IMR-90 (cell line): Measurements from ENCODE around the gene CD28. TPM values are rescaled to one million over a fixed set of nuclear protein-coding genes. Genes with fewer than 3 reads are reported as not detected.

ENCODE experiments used
- ATAC-seq: fragments of 200-7000 bp; cut with Tn5 transposase; 2 replicates; pipeline ENCODE4 v1.9.1; 2020; ENCODE audit warnings: low read depth, mild to moderate bottlenecking, moderate library complexity
- BruUV-seq: library from RNA; stranded (reverse); fragments of 400-500 nt; replicated peaks from 2 replicates; lab custom pipeline; 2021; lab: Mats Ljungman, UMichigan
- CTCF ChIA-PET: fragments of 300-600 bp; formaldehyde crosslinking; extraction: SDS; loops from one replicate; lab custom pipeline; 2021; ENCODE audit warnings: antibody characterized with exemption; lab: Yijun Ruan, JAX
- POLR2A ChIA-PET: fragments of 300-600 bp; sonication (Branson Sonifier 250); formaldehyde crosslinking; loops from one replicate; lab custom pipeline; 2022; ENCODE audit warnings: antibody characterized with exemption; ENCODE audit not compliant: unreplicated experiment; lab: Charles Lee
- DNase-seq: peaks from one replicate; pipeline ENCODE4 v3.0.0; 2013
- H2AFZ ChIP-seq: replicated peaks from 2 replicates; pipeline ENCODE3; 2013; ENCODE audit warnings: low read length, mild to moderate bottlenecking; ENCODE audit not compliant: poor library complexity
- H2AK5ac ChIP-seq: 2 replicates; pipeline ENCODE4 v1.6.1; 2013; ENCODE audit warnings: low read depth, low read length, inconsistent platforms
- H2AK9ac ChIP-seq: replicated peaks from 2 replicates; pipeline ENCODE3; 2013; ENCODE audit warnings: mild to moderate bottlenecking, low read depth, low read length, moderate library complexity; ENCODE audit not compliant: poor library complexity
- H2BK120ac ChIP-seq: 2 replicates; pipeline ENCODE4 v1.6.1; 2013; ENCODE audit warnings: low read depth, low read length, inconsistent platforms
- H2BK15ac ChIP-seq: 3 replicates; pipeline ENCODE4 v1.6.1; 2013; ENCODE audit warnings: low read depth, low read length, inconsistent platforms
- H2BK20ac ChIP-seq: 2 replicates; pipeline ENCODE4 v1.6.1; 2013; ENCODE audit warnings: low read depth, mild to moderate bottlenecking, inconsistent platforms, low read length, moderate library complexity
- H2BK5ac ChIP-seq: 2 replicates; pipeline ENCODE4 v1.6.1; 2013; ENCODE audit warnings: mild to moderate bottlenecking, low read depth, low read length, inconsistent platforms; ENCODE audit not compliant: poor library complexity, severe bottlenecking
- H3K14ac ChIP-seq: replicated peaks from 2 replicates; pipeline ENCODE4 v1.6.1; 2013; ENCODE audit warnings: low read depth, low read length, inconsistent platforms
- H3K18ac ChIP-seq: 2 replicates; pipeline ENCODE4 v1.6.1; 2013; ENCODE audit warnings: low read depth, low read length, control low read depth
- H3K23ac ChIP-seq: 2 replicates; pipeline ENCODE4 v1.6.1; 2013; ENCODE audit warnings: low read depth, low read length, inconsistent platforms
- H3K27ac ChIP-seq: 2 replicates; pipeline ENCODE4 v1.5.1; 2013; ENCODE audit warnings: mild to moderate bottlenecking, control low read depth, low read length; ENCODE audit not compliant: insufficient read depth
- H3K27me3 ChIP-seq: 2 replicates; pipeline ENCODE4 v1.6.1; 2013; ENCODE audit warnings: low read length; ENCODE audit not compliant: control insufficient read depth, insufficient read depth
- H3K36me3 ChIP-seq: 2 replicates; pipeline ENCODE4 v1.6.1; 2013; ENCODE audit warnings: low read length, mixed read lengths; ENCODE audit not compliant: control insufficient read depth, insufficient read depth
- H3K4ac ChIP-seq: 2 replicates; pipeline ENCODE4 v1.6.1; 2013; ENCODE audit warnings: low read depth, low read length, inconsistent platforms
- H3K4me1 ChIP-seq: 2 replicates; pipeline ENCODE4 v1.6.1; 2013; ENCODE audit warnings: low read length, mixed read lengths; ENCODE audit not compliant: control insufficient read depth, insufficient read depth
- H3K4me2 ChIP-seq: 2 replicates; pipeline ENCODE4 v1.6.1; 2013; ENCODE audit warnings: low read depth, mild to moderate bottlenecking, control low read depth, low read length, moderate library complexity
- H3K4me3 ChIP-seq: 2 replicates; pipeline ENCODE4 v1.5.1; 2013; ENCODE audit warnings: low read depth, mild to moderate bottlenecking, control low read depth, low read length, moderate library complexity; ENCODE audit not compliant: insufficient read depth
- H3K56ac ChIP-seq: 2 replicates; pipeline ENCODE4 v1.6.1; 2013; ENCODE audit warnings: low read length, inconsistent platforms; ENCODE audit not compliant: insufficient read depth; ENCODE audit errors: extremely low read depth
- H3K79me1 ChIP-seq, 2 experiments: 2 replicates each; pipeline ENCODE4 v1.6.1; 2013; ENCODE audit warnings: low read length in 2 of 2, inconsistent platforms in 1 of 2, low read depth in 1 of 2
- H3K9ac ChIP-seq: 2 replicates; pipeline ENCODE4 v1.6.1; 2013; ENCODE audit warnings: low read depth, low read length, control low read depth
- H3K9me1 ChIP-seq: 2 replicates; pipeline ENCODE4 v1.6.1; 2013; ENCODE audit warnings: low read length, inconsistent platforms; ENCODE audit not compliant: insufficient read depth
- H3K9me3 ChIP-seq: 2 replicates; pipeline ENCODE4 v1.6.1; 2013; ENCODE audit warnings: low read length; ENCODE audit not compliant: control insufficient read depth, insufficient read depth
- H4K20me1 ChIP-seq: 2 replicates; pipeline ENCODE4 v1.6.1; 2013; ENCODE audit warnings: low read length, inconsistent platforms; ENCODE audit not compliant: insufficient read depth
- H4K5ac ChIP-seq: 2 replicates; pipeline ENCODE4 v1.6.1; 2013; ENCODE audit warnings: mild to moderate bottlenecking, low read depth, low read length, control low read depth
- H4K8ac ChIP-seq, 2 experiments: 2 replicates each; pipeline ENCODE4 v1.6.1; 2013; ENCODE audit warnings: low read depth in 2 of 2, low read length in 2 of 2, control low read depth in 1 of 2, inconsistent platforms in 1 of 2
- H4K91ac ChIP-seq: 2 replicates; pipeline ENCODE4 v1.6.1; 2013; ENCODE audit warnings: low read depth, low read length, inconsistent platforms; ENCODE audit not compliant: insufficient read depth
- BHLHE40 ChIP-seq: fragments of 150-350 bp; IDR thresholded peaks from 2 replicates; pipeline ENCODE4 v1.6.1; 2016; ENCODE audit warnings: mild to moderate bottlenecking, low read depth, low read length
- CHD1 ChIP-seq: IDR thresholded peaks from 2 replicates; pipeline ENCODE4 v1.6.1; 2012; ENCODE audit warnings: low read depth, low read length, improper control_type of control experiment
- FOS ChIP-seq: fragments of 150-350 bp; IDR thresholded peaks from 2 replicates; pipeline ENCODE4 v1.6.1; 2016; ENCODE audit warnings: low read depth, low read length
- NFE2L2 ChIP-seq: fragments of 150-350 bp; IDR thresholded peaks from 2 replicates; pipeline ENCODE4 v1.6.1; 2016; ENCODE audit warnings: low read depth, mild to moderate bottlenecking, low read length
- POLR2A ChIP-seq: IDR thresholded peaks from 2 replicates; pipeline ENCODE4 v1.6.1; 2012; ENCODE audit warnings: mild to moderate bottlenecking, low read depth, low read length
- RAD21 ChIP-seq: IDR thresholded peaks from 2 replicates; pipeline ENCODE4 v1.6.1; 2012; ENCODE audit warnings: low read length, improper control_type of control experiment
- RFX5 ChIP-seq: IDR thresholded peaks from 2 replicates; pipeline ENCODE4 v1.8.0; 2012; ENCODE audit warnings: low read depth, mild to moderate bottlenecking, low read length, moderate library complexity
- SMC3 ChIP-seq: fragments of 150-350 bp; IDR thresholded peaks from 2 replicates; pipeline ENCODE4 v1.6.1; 2016; ENCODE audit warnings: low read depth, mild to moderate bottlenecking, antibody characterized with exemption, low read length, moderate library complexity
- WGBS, 2 experiments: methylation state at CpG; one replicate each; pipeline versions ENCODE4 v1.1.5 to v1.1.7; 2013; ENCODE audit warnings: missing lambda C conversion rate in 2 of 2; ENCODE audit not compliant: insufficient read length in 1 of 2; ENCODE audit errors: extremely low coverage in 2 of 2; 5-methylcytosine and 5-hydroxymethylcytosine counted together
- dilution Hi-C: fragments of 300-500 bp; cut with HindIII; formaldehyde crosslinking; loops from one replicate; pipeline ENCODE4 v1.14.3; 2018; ENCODE audit warnings: low sequenced_read_pairs; ENCODE audit not compliant: unreplicated experiment
- in situ Hi-C: fragments of 300-500 bp; cut with MboI; formaldehyde crosslinking; loops from 3 replicates; pipeline ENCODE4 v1.14.3; 2019; ENCODE audit warnings: low sequenced_read_pairs, inconsistent platforms, mixed read lengths
- intact Hi-C: fragments of 100-400 bp; cut with micrococcal nuclease; formaldehyde crosslinking; loops from 2 replicates; pipeline ENCODE4 v1.10.0; 2022
- polyA plus RNA-seq, 3 experiments: library from polyadenylated mRNA; depleted of rRNA; stranded (reverse); fragments of >200 nt; gene quantifications; 2 replicates each; pipeline ENCODE4 v1.2.3, GENCODE V29; 2012; ENCODE audit warnings: low replicate concordance in 1 of 3
- total RNA-seq: library from RNA; depleted of rRNA; stranded (reverse); fragments of >200 nt; gene quantifications from 2 replicates; pipeline ENCODE4 v1.2.3, GENCODE V29; 2012
- TF ChIP-seq, protein P1 (sequence below): conservative IDR thresholded peaks from 2 replicates; pipeline ENCODE4 v1.5.1; 2012; ENCODE audit warnings: mild to moderate bottlenecking, low read depth, low read length, improper control_type of control experiment
- TF ChIP-seq, protein P2 (sequence below): fragments of 150-350 bp; IDR thresholded peaks from 2 replicates; pipeline ENCODE4 v1.6.1; 2016; ENCODE audit warnings: low read depth, mild to moderate bottlenecking, low read length, moderate library complexity, borderline replicate concordance
- TF ChIP-seq, protein P3 (sequence below): fragments of 150-350 bp; IDR thresholded peaks from 2 replicates; pipeline ENCODE4 v1.6.1; 2017; ENCODE audit warnings: mild to moderate bottlenecking, antibody characterized with exemption, low read length, low read depth

CD28 gene
- total and polyA plus RNA-seq, 2 of the 4 experiments (the other 2 are of a cell fraction) = not detected

DNA sequence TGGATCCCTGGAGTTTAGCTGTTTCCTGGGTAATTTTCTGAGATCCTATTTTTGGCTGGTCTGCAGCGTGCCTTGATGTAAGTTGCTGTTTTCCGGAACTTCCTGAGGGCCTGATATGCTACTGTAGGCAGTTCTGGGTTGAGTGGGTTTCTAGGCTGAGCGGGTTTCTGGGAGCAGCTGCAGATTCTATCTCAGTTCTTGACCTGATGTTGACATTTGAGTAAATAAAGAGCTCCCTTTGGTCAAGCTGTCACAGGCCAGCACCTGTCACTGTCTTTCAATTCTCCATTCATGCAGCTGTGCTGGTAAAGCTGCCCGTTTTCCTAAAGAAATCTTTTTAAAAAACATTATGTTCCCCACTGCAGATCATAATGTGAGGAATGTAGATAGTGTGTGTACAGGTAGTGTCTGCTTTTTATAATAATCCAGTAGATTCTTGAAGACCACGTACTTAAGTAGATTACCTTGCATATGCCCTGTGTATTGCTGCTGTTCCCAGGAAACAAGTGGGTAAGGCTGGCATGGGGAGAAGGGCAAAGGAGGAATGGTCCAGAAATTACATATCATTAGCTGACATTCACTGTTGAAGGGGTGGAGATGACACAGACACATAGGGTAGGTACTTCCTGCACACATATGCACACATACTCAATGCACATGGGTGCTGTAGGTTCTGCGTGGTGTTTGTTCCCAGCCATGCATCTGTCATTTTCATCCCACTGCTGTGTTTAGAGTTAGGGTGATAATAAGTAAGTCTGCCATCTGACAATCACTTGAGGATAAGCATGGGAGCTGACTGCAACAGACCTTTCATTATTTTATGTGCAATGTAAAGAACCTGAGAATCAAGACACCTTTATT lies 25.9 kb downstream of the CD28 start:
- ChIA-PET CTCF (interaction anchor here (1.2 kb wide), 1 partner anchor 279 kb away, joined by 7 read pairs; no protein-coding TSS in a partner anchor), POLR2A (no interaction called here)
- no peaks in the 10 kb centered on the region for H3K79me1 ChIP-seq
- H2AK9ac ChIP-seq = no peak overlapping the region
- 80% methylated on average over 1 of the region's 6 CpGs; no CpG with 5 or more reads in 1 of the 2 experiments for WGBS, 2 experiments
- no peaks in the 10 kb centered on the region for H3K4me1 ChIP-seq
- H2BK20ac ChIP-seq = no peak overlapping the region
- no peak for TF ChIP-seq POLR2A
- no peak for TF ChIP-seq FOS
- no peak for TF ChIP-seq SMC3
- no peak for TF ChIP-seq BHLHE40
- no peak for TF ChIP-seq NFE2L2
- TF ChIP-seq RFX5 = no peak
- no peak for TF ChIP-seq RAD21
- TF ChIP-seq CHD1 = no peak
- TF ChIP-seq, protein P1, sequence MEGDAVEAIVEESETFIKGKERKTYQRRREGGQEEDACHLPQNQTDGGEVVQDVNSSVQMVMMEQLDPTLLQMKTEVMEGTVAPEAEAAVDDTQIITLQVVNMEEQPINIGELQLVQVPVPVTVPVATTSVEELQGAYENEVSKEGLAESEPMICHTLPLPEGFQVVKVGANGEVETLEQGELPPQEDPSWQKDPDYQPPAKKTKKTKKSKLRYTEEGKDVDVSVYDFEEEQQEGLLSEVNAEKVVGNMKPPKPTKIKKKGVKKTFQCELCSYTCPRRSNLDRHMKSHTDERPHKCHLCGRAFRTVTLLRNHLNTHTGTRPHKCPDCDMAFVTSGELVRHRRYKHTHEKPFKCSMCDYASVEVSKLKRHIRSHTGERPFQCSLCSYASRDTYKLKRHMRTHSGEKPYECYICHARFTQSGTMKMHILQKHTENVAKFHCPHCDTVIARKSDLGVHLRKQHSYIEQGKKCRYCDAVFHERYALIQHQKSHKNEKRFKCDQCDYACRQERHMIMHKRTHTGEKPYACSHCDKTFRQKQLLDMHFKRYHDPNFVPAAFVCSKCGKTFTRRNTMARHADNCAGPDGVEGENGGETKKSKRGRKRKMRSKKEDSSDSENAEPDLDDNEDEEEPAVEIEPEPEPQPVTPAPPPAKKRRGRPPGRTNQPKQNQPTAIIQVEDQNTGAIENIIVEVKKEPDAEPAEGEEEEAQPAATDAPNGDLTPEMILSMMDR = no peak
- TF ChIP-seq, protein P2, sequence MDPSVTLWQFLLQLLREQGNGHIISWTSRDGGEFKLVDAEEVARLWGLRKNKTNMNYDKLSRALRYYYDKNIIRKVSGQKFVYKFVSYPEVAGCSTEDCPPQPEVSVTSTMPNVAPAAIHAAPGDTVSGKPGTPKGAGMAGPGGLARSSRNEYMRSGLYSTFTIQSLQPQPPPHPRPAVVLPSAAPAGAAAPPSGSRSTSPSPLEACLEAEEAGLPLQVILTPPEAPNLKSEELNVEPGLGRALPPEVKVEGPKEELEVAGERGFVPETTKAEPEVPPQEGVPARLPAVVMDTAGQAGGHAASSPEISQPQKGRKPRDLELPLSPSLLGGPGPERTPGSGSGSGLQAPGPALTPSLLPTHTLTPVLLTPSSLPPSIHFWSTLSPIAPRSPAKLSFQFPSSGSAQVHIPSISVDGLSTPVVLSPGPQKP = no peak
- TF ChIP-seq, protein P3, sequence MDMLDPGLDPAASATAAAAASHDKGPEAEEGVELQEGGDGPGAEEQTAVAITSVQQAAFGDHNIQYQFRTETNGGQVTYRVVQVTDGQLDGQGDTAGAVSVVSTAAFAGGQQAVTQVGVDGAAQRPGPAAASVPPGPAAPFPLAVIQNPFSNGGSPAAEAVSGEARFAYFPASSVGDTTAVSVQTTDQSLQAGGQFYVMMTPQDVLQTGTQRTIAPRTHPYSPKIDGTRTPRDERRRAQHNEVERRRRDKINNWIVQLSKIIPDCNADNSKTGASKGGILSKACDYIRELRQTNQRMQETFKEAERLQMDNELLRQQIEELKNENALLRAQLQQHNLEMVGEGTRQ = no peak
- H2AFZ ChIP-seq = no peak overlapping the region
- no peak overlapping the region for H4K8ac ChIP-seq
- in situ Hi-C loops = no loop called here
- H3K23ac ChIP-seq = no peak overlapping the region
- no peak overlapping the region for H2BK5ac ChIP-seq
- no peaks in the 10 kb centered on the region for H3K36me3 ChIP-seq
- dilution Hi-C loops = no loop called here
- 0 out of 2 replicates have a peak, but pooled peaks cover 5% of the 10 kb centered on the region for H3K9me1 ChIP-seq
- H3K14ac ChIP-seq = no peak overlapping the region
- no peak for DNase-seq
- no peak overlapping the region for H3K56ac ChIP-seq
- H3K4me2 ChIP-seq = no peak overlapping the region
- no peak overlapping the region for H4K5ac ChIP-seq
- H3K4ac ChIP-seq = no peak overlapping the region
- H3K9me3 ChIP-seq = no peaks in the 10 kb centered on the region
- H3K27me3 ChIP-seq = no peaks in the 10 kb centered on the region
- no peak overlapping the region for H3K9ac ChIP-seq
- no peak overlapping the region for H2BK15ac ChIP-seq
- no peak overlapping the region for H3K18ac ChIP-seq
- no peak for ATAC-seq
- H2BK120ac ChIP-seq = no peak overlapping the region
- no peak overlapping the region for H2AK5ac ChIP-seq
- H3K4me3 ChIP-seq = no peak overlapping the region
- H4K91ac ChIP-seq = no peak overlapping the region
- BruUV-seq = no TSS peak
- no peak overlapping the region for H3K27ac ChIP-seq
- no peaks in the 10 kb centered on the region for H4K20me1 ChIP-seq
- intact Hi-C loops = no loop called here
